Stomach smooth muscle (tissue), 2 donors: ENCODE measurements around the gene DCTN3.

Experiments used
- H3K27ac ChIP-seq: one replicate; pipeline ENCODE4 v1.7.0; 2013; ENCODE audit warnings: mild to moderate bottlenecking, low read length, inconsistent platforms
- H3K27me3 ChIP-seq, 2 donors: one replicate each; pipeline ENCODE4 v1.7.0; 2013; ENCODE audit warnings: low read length in 2 of 2; ENCODE audit not compliant: insufficient read depth in 2 of 2, control insufficient read depth in 1 of 2
- H3K36me3 ChIP-seq, 2 donors: one replicate each; pipeline ENCODE4 v1.7.0; 2013; ENCODE audit warnings: low read length in 2 of 2; ENCODE audit not compliant: control insufficient read depth in 2 of 2, insufficient read depth in 2 of 2
- H3K4me1 ChIP-seq: one replicate; pipeline ENCODE4 v1.7.0; 2013; ENCODE audit warnings: low read length; ENCODE audit not compliant: control insufficient read depth, insufficient read depth
- H3K4me3 ChIP-seq, 2 donors: one replicate each; pipeline ENCODE4 v1.7.0; 2013; ENCODE audit warnings: low read length in 2 of 2
- H3K9ac ChIP-seq, 2 donors: one replicate each; pipeline ENCODE4 v1.7.0; 2013; ENCODE audit warnings: low read length in 2 of 2, mild to moderate bottlenecking in 1 of 2
- H3K9me3 ChIP-seq, 2 donors: one replicate each; pipeline ENCODE4 v1.7.0; 2013; ENCODE audit warnings: low read length in 2 of 2; ENCODE audit not compliant: control insufficient read depth in 2 of 2
- donor health status: healthy.
- donor health status: Pancreatic carcinoma.

Gene DCTN3

DNA sequence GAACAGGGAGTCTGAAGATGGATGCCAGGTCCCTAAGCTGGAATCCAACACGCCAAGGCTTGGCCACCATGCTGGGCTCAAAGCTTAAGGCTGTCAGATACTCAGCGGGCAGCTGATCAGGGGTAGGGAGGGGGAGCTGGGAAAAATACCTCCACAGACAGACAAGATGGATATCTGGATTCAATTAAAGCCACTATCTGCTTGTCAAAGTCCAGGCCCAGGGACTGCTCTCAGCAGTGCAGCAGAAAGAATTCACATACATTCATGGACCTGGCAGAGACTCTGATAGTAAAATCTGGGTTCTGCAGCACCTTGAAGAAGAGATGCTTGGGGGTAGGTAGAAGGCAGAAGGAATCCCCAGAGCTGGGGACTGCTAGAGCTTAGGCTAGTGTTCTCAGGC is 5.2 kb downstream of the DCTN3 start:
- Histone ChIP-seq H3K4me1 (peaks cover 34% of the 10 kb centered on the region), H3K27ac (no peak overlapping the region), H3K27me3 (no peaks in the 10 kb centered on the region), H3K9me3 (no peaks in the 10 kb centered on the region), H3K36me3 (peaks cover 23 to 41% of the 10 kb centered on the region in 2 donors), H3K9ac (no peak overlapping the region), H3K4me3 (no peak overlapping the region)

DNA sequence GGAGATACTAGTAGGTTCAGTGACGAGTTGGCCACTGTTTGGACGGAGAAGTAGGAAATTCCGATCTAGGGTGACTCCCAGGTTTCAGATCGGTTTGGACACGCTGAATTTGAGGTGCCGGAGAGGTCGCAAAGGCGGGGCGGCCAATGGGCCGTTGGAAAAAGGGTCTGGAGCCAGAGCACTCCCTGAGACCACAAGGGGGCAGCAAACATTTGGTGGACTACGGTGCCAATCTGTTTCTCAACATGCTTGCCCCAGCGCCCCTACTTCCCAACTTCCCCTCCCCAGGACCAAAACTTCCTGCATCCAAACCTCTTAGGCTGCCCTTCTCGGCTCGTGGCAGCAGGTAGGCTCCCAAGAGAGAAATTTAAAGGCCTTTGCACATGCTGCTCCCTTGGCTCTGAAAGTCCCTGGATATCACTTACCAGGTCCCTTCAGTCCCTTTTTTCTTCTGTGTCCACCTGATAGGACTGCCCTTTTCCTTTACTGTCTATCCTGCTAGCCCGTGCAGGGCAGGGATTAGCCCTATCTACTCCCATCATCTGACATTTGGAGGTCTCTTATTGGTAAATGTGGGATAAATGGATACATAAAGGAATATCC is 7.4 kb downstream of the DCTN3 start:
- Histone ChIP-seq H3K36me3 (peaks cover 20 to 38% of the 10 kb centered on the region in 2 donors), H3K4me1 (peaks cover 26% of the 10 kb centered on the region), H3K9ac (peak overlapping the region; percentile 58 to 95), H3K27me3 (no peaks in the 10 kb centered on the region), H3K9me3 (no peaks in the 10 kb centered on the region), H3K27ac (peak overlapping the region; percentile 73), H3K4me3 (peak overlapping the region; percentile 80 to 90)

DNA sequence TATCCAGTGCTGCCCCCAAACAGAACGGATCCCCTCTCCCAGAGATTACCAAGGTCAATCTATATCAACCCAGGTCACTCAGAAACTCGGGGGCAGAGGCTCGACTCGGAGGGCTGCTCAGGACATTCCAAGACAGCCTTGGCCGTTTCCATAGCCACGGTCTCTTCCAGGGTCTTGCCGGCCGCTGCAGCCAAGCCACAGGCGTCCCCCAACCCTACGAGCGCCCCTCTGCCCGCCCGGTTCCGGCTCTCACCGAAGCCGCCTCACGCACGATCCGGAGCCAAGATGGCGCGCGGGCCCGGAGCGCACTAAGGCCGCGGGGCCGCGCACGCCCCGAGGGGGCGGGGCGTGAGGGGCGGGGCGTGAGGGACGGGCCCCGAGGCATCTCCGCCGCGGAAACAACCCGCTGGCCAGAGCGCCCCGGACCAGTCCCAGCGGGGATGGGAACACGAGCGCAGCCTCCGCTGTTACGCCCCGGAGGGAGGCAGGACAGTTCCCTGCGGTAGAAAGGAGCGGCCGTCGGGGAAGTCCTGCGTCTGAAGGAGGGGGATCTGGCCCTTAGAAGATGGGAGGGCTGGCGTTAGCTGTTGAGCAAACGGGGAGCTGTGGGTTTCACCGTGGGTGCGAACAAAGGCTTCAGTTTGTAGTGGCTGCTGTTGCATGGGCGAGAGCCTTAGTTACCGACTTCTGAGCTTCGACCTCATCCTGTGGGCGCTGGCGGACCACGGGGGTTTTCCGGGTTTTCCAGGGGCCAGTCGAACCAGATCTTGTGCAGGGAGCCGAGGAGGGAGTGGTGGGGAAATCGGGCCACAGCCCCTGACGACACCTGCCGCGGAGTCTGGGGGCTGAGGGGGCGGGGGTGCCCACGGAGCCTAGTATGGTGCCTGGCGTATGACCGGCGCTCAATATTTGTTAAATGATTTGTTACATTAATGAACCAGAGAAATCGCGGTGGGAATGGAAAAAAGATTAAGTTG is 8.2 kb downstream of the DCTN3 start, which contains the start of gene RPP25L:
Gene RPP25L, minus strand, starts transcription at position 287 of the 977 bp plus-strand sequence. CDS start 801 bp downstream, outside the sequence.
- Histone ChIP-seq H3K36me3 (peaks cover 12 to 30% of the 10 kb centered on the region in 2 donors), H3K9ac (peak within 1 kb of the TSS; percentile 93 to 95), H3K9me3 (no peaks in the 10 kb centered on the region), H3K27ac (peak within 1 kb of the TSS; percentile 73), H3K27me3 (no peaks in the 10 kb centered on the region), H3K4me3 (peak within 1 kb of the TSS; percentile 86 to 90), H3K4me1 (peaks cover 26% of the 10 kb centered on the region)

DNA sequence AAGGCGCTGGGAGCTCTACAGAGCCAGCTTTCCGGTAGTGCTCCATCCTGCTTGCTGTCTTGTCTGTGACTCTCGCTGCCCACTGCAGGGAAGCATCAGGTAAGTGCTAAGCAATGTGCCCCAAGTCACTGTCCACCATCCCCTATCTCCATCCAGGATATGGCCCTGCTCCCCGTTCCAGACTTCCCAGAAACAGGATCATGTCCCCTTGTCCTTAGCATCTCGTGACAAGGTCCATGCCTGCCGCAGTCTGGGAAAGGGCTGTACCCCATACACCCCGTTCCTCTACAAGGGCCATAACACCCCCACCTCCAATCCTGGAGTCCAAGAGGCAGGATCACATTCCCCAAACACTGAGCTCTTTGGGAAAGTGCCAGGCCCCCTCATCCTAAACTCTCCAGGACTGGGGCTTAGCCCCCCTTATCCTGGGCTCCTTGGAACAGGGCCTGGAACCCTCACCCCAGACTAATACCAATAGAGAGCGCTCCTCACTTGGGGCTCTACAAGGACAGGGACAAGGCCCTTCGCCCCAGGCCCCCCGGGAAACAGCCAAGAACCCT is 9.0 kb downstream of the DCTN3 start:
- Histone ChIP-seq H3K4me1 (peaks cover 26% of the 10 kb centered on the region), H3K36me3 (peaks cover 5 to 23% of the 10 kb centered on the region in 2 donors), H3K9me3 (no peaks in the 10 kb centered on the region), H3K9ac (peak overlapping the region; percentile 93 to 95), H3K27me3 (no peaks in the 10 kb centered on the region), H3K27ac (peak overlapping the region; percentile 73), H3K4me3 (peak overlapping the region; percentile 86 to 90)

DNA sequence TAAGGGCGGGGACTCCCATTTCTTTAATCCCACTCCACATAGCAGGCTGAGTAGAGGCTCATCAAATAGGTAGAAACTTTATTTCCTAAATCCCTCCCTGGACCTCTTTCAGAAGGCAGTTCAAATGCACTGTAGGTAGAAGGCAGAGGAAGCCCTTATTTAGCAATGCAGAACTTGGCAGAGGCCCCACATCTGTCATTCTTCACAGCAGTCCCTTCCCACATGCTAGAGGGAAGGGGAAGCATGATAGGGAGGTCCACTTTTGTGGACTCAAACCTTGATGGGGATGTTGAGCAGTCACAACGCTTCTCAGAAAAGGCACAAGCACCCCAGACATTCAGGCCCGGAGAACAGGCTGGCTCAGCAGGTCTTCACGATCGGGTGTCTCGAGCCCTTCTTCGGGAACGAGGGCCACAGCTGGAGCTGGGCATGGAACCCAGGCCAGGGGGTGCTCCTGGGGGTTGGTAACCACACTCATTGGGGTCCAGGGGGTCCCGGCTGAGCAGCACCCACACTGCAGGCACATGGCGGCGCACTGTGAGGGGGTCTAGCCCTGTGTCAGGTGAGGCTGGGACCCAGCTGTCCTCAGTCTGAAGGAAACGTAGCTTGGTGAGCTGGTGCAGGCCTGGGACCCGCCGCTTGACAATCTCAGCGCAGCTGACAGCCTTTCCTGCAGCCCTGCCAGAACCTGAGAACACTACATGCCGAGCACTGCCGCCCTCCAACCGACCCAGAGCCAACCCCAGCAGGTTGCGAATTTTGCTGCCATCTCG is 9.7 kb downstream of the DCTN3 start:
- Histone ChIP-seq H3K27ac (no peak overlapping the region), H3K4me3 (peak overlapping the region; percentile 86 to 90), H3K9me3 (no peaks in the 10 kb centered on the region), H3K27me3 (peaks cover 0 to 2% of the 10 kb centered on the region in 2 donors), H3K9ac (peak overlapping the region in 1 of 2 donors; percentile 95), H3K4me1 (peaks cover 26% of the 10 kb centered on the region), H3K36me3 (peaks cover 4 to 17% of the 10 kb centered on the region in 2 donors)

DNA sequence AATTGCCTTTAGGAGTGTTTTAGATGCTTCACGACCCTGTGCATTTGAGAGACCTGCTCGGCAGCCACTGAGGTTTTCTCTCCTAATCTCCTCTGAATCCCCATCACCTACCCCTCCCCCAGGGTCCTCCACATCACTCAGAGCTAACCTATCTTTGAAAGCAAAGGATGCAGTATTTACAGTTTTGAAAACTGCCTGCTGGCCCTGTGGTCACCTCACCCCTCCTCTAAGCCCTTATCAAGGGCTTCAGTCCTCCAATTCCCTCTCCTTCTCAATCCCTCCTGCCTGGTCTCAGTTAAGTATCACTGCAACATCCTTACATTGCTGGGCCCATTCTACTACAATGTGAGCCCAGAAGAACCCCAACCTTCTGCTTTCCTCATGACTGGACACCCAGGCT is 13.0 kb downstream of the DCTN3 start:
- H3K27me3 ChIP-seq: peaks cover 0 to 2% of the 10 kb centered on the region in 2 donors
- no peak overlapping the region for H3K9ac ChIP-seq
- H3K36me3 ChIP-seq: peaks cover 0 to 2% of the 10 kb centered on the region in 2 donors
- H3K4me1 ChIP-seq: peaks cover 17% of the 10 kb centered on the region
- H3K4me3 ChIP-seq: no peak overlapping the region
- H3K9me3 ChIP-seq: no peaks in the 10 kb centered on the region
- no peak overlapping the region for H3K27ac ChIP-seq

DNA sequence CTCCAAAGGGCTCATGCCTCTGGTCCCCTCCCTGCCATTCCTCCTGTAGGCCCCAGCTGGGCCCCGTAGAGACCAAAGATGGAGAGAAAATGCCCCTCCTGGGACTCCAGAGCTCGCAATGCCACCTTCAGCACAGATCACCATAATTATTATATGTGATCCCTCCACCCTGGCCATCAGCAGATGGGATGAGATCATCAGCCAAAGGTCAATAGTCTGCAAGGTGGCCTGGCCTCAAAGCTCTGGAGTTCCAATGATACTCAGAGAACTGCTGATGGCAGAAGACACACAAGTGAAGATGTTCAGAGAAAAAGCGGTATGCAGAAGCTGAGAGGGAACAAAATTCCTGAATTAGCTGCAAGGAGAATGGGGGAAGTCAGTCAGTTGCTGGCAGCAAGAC is 13.4 kb downstream of the DCTN3 start:
- Histone ChIP-seq H3K27ac (no peak overlapping the region), H3K27me3 (peaks cover 0 to 2% of the 10 kb centered on the region in 2 donors), H3K4me3 (no peak overlapping the region), H3K9ac (no peak overlapping the region), H3K9me3 (no peaks in the 10 kb centered on the region), H3K36me3 (peaks cover 0 to 2% of the 10 kb centered on the region in 2 donors), H3K4me1 (peaks cover 13% of the 10 kb centered on the region)

DNA sequence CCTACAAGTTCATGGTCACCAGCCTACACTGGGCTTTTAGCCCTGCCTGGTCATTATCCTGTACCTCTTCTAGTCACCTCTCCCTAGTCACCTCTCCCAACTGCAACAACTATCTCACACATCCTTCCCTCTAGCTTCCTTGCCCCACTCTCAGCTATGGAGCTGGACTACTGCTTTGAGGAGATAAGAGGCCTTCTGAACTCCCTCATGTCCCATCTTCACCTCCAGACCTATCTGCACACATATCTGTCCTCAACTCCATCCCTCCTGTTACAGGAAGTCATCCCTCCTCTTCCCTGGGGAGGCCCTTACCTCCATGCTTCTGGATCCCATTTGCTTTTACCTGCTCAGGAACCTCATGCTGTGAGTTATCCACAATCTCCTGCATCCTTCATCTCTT is 14.1 kb downstream of the DCTN3 start:
- no peak overlapping the region for H3K27ac ChIP-seq
- peaks cover 9% of the 10 kb centered on the region for H3K4me1 ChIP-seq
- no peak overlapping the region for H3K9ac ChIP-seq
- H3K27me3 ChIP-seq: peaks cover 0 to 2% of the 10 kb centered on the region in 2 donors
- no peaks in the 10 kb centered on the region for H3K9me3 ChIP-seq
- H3K36me3 ChIP-seq: peaks cover 0 to 2% of the 10 kb centered on the region in 2 donors
- no peak overlapping the region for H3K4me3 ChIP-seq

DNA sequence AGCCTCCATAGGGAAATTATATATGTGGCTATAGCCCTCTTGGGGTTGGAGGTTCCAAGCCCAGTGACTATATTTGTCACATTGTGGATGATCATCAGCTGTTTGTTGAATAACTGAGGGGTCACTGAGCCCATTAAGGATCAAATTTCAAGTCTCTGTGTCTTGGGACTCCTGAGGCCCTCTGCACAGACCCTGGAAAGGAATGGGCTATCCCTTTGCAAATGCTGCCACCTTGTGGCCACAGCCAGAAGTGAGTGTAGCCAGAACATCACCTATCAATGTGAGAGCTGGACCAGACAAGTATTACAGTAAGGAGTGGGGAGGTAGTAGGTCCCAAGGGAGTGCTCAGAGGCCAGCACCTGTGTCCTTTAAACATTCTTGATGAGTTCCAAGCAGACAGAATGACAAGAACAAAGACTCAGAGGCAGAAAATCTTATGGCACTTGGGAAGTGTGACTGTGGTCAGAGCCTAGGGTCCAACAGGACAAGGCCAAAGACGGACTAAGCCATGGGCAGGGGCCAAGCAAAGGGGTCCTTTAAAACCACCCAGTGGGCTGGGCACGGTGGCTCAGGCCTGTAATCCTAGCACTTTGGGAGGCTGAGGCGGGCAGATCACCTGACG is 16.6 kb downstream of the DCTN3 start:
- Histone ChIP-seq H3K4me1 (no peaks in the 10 kb centered on the region), H3K27me3 (peaks cover 0 to 6% of the 10 kb centered on the region in 2 donors), H3K36me3 (no peaks in the 10 kb centered on the region), H3K9me3 (no peaks in the 10 kb centered on the region), H3K4me3 (no peak overlapping the region), H3K27ac (no peak overlapping the region), H3K9ac (no peak overlapping the region)
